Neural progenitor cell (in vitro differentiated cells): ENCODE data around the gene PSME3IP1.

ENCODE experiments used
- CTCF ChIP-seq: fragments of 200-600 bp; sonication (generic); IDR thresholded peaks from 2 replicates; pipeline ENCODE4 v1.5.1; 2017; ENCODE audit warnings: antibody characterized with exemption, mild to moderate bottlenecking
- EZH2 ChIP-seq: fragments of 200-600 bp; sonication (generic); IDR thresholded peaks from 2 replicates; pipeline ENCODE4 v1.6.1; 2017; ENCODE audit warnings: antibody characterized with exemption, mild to moderate bottlenecking, moderate library complexity
- EZH2phosphoT487 ChIP-seq: fragments of 200-600 bp; sonication (generic); IDR thresholded peaks from 2 replicates; pipeline ENCODE4 v1.6.1; 2017; ENCODE audit warnings: antibody characterized with exemption

- TF ChIP-seq CTCF, result no peak
- no peak for TF ChIP-seq EZH2
- no peak for TF ChIP-seq EZH2phosphoT487
Observed at GRCh38 chr16:57178793-57179212, 7.0 kb downstream of the PSME3IP1 start.
